ENCODE results near the gene MKI67.

Gene MKI67

GRCh38 chr10:128047991-128048818 is 78.0 kb downstream of the MKI67 start:
- Histone ChIP-seq H3K36me3 (ENCODE audit: control insufficient read depth, insufficient read depth, low read length) (peaks cover 2% of the 10 kb centered on the region), H3K27me3 (replicated peaks; ENCODE audit: control insufficient read depth, insufficient read depth, low read length) (no peaks in the 10 kb centered on the region), H3K4me3 (replicated peaks; ENCODE audit: low read depth, low read length) (peak overlapping the region; percentile 61)
- DNase-seq (ENCODE audit: extremely low read depth, insufficient read length), result peak; percentile 30
- no peak for TF ChIP-seq CTCF (IDR thresholded peaks at IDR 0.05; ENCODE audit: insufficient read depth, low read length, poor library complexity, severe bottlenecking)

- no peak for TF ChIP-seq CTCF (IDR thresholded peaks at IDR 0.05; ENCODE audit: insufficient read depth, low read length, poor library complexity, severe bottlenecking)
- Histone ChIP-seq H3K4me3 (replicated peaks; ENCODE audit: low read depth, low read length) (peak overlapping the region; percentile 61), H3K36me3 (ENCODE audit: control insufficient read depth, insufficient read depth, low read length) (no peaks in the 10 kb centered on the region; the same call in 1 of the 2 replicates), H3K27me3 (replicated peaks; ENCODE audit: control insufficient read depth, insufficient read depth, low read length) (no peaks in the 10 kb centered on the region)
- DNase-seq (ENCODE audit: extremely low read depth, insufficient read length), result peak; percentile 70
Measured at GRCh38 chr10:128047351-128047750, 78.9 kb downstream of the MKI67 start.

GRCh38 chr10:128046953-128047290 is 79.3 kb downstream of the MKI67 start:
- Histone ChIP-seq H3K27me3 (replicated peaks; ENCODE audit: control insufficient read depth, insufficient read depth, low read length) (no peaks in the 10 kb centered on the region), H3K36me3 (ENCODE audit: control insufficient read depth, insufficient read depth, low read length) (no peaks in the 10 kb centered on the region; the same call in 1 of the 2 replicates), H3K4me3 (replicated peaks; ENCODE audit: low read depth, low read length) (no peak overlapping the region)
- DNase-seq (ENCODE audit: extremely low read depth, insufficient read length), result no peak
- TF ChIP-seq CTCF (IDR thresholded peaks at IDR 0.05; ENCODE audit: insufficient read depth, low read length, poor library complexity, severe bottlenecking), result no peak
